GM19372 (cell line): ENCODE results near the gene PCED1B.

Experiments used
- ATAC-seq: cut with Tn5 transposase; IDR thresholded peaks from one replicate; pipeline ENCODE4 v1.9.1; 2021; ENCODE audit warnings: mild to moderate bottlenecking, low read depth, moderate library complexity; ENCODE audit not compliant: unreplicated experiment

The PCED1B gene

DNA sequence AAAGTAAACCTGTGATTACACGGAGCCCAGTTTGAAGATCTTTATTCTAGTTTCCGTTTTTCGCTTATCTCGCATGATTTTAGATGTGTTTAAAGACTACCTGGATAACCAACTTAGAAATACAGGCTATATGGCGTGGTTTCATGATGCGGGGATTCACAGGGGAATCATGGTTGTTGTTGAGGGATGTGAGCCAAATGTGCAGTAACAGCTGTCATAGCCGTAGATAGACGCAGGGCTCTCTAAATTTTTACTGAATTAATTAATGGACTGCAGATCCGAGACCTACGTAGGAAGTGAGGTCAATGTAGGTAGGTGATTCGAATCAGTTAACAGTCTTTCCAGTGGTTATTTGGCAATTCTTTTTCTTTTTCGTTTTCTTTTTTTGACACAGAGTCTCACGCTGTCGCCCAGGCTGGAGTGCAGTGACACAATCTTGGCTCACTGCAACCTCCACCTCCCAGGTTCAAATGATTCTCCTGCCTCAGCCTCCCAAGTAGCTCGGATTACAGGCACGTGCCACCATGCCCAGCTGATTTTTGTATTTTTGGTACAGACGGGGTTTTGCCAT, 145.2 kb downstream of the PCED1B start:
- ATAC-seq: no peak

DNA sequence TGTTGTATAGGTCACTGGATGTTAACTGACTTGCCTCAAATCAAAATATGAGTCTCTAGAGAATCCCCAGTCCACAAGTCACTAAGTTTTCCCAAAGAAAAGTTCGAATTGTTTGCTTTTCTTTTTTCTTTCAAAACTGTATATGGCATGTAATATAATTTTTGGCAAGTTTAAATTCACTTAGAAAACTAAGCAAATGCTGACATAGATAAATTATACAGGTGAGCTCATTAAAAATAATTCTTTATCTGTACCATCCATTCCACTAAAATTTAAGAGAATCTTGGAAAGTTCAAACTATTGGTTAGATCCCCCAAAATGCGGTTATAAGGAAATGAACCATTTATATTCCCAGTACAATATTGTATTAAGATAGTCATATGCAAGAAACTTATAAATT, 145.9 kb downstream of the PCED1B start:
- no peak for ATAC-seq

DNA sequence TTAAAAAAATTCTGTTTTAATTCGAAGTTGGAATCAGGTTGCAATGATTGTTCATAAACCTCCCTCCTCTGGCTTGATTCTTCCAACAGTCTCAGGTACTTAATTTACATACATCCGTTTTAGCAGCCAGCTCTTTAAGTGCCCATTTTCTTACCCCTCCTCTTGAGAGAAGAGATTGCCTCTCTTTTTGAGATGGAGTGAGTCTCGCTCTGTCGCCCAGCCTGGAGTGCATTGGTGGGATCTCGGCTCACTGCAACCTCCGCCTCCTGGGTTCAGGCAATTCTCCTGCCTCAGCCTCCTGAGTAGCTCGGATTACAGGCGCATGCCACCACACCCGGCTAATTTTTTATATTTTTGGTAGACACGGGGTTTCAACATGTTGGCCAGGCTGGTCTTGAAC, 146.8 kb downstream of the PCED1B start:
- ATAC-seq: no peak

DNA sequence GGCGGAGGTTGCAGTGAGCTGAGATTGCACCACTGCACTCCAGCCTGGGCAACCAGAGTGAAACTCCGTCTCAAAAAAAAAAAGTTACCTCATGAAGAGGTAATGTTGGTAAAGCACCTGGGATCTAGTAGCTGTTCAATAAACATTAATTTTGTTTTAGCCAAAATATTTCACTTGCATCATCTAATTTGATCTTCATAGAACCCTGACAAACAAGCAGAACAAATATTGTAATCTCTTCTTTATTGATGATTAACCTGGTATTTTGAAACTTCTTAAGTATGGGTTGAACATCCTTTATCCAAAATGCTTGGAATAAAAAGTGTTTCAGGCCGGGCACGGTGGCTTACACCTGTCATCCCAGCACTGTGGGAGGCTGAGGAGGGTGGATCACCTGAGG, 149.4 kb downstream of the PCED1B start:
- no peak for ATAC-seq

DNA sequence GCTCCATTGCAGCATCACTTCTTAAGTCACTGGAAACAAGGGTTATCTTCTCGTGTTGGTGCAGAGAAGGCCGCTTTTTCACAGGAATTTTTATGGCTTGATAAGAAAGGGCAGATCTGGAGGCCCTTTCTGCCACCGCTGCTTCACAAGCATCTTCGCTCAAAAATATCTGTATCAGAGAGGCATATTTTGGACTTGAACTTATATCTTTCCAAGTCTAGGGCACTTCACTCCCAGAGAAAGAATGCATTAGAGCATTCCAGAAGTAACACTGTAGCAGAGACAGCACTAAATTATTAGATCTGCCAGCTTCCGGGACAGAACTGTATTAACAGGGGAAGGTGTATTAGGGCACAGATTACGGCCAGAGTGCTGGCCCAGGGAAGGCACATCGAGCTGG, 152.0 kb downstream of the PCED1B start:
- ATAC-seq: no peak

DNA sequence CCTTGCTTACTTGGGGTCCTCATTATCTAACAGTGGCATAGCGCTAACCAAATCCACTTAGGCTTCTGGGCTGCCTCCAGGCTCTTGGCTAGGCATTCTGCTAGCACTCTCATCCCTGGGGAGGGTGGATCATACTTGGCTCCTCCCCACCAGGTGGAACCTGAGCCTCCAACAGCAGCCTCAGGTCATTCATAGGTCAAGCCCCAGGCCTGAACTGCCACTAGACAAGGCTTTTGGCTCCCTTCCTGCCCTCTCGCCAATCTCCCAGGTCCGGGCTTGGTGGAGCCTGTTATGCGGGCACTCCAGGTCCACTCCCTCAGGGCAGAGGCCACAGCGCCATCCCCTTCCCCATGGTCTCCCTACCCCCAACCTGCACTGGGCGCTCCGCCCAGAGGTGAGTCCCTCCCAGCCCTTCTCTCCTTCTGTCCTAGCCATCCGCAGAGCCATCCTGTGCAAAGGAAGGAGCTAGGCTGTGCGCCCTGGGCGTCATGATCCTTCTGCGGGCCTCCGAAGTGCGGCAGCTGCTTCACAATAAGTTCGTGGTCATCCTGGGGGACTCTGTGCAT, 155.2 kb downstream of the PCED1B start:
- no peak for ATAC-seq

DNA sequence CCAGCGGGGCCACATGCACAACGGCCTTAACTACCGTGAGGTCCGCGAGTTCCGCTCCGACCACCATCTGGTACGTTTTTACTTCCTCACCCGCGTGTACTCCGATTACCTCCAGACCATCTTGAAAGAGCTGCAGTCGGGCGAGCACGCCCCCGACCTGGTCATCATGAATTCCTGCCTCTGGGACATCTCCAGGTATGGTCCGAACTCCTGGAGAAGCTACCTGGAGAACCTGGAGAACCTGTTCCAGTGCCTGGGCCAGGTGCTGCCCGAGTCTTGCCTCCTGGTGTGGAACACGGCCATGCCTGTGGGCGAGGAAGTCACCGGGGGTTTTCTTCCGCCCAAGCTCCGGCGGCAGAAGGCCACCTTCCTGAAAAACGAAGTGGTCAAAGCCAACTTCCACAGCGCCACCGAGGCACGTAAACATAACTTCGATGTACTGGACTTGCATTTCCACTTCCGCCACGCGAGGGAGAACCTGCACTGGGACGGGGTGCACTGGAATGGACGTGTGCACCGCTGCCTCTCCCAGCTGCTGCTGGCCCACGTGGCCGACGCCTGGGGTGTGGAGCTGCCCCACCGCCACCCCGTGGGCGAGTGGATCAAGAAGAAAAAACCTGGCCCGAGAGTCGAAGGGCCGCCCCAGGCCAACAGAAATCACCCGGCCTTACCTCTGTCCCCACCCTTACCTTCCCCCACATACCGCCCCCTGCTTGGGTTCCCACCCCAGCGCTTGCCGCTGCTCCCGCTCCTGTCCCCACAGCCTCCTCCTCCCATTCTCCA, 156.0 kb downstream of the PCED1B start:
- no peak for ATAC-seq

DNA sequence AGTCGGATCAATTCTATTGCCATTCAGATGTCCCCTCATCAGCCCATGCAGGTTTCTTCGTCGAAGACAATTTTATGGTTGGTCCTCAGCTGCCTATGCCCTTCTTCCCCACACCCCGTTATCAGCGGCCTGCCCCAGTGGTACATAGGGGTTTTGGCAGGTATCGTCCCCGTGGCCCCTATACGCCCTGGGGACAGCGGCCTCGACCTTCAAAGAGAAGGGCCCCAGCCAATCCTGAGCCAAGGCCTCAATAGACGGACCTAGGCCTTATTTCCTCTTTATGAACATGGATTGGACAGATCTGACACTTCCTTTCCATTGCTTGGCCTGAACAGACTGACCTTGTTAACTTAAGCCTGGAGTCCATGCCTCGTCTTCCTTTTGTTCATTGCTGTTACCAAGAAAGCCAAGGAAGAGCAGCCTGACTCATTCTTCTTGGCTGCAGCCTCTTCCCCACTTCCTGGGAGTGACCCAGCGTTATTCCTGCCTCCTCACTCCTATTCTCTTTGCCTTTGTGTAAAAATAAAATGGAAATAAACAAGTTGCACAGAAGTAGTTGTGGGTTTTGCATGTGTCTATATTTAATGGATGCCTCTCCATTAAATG, 156.8 kb downstream of the PCED1B start:
- no peak for ATAC-seq

DNA sequence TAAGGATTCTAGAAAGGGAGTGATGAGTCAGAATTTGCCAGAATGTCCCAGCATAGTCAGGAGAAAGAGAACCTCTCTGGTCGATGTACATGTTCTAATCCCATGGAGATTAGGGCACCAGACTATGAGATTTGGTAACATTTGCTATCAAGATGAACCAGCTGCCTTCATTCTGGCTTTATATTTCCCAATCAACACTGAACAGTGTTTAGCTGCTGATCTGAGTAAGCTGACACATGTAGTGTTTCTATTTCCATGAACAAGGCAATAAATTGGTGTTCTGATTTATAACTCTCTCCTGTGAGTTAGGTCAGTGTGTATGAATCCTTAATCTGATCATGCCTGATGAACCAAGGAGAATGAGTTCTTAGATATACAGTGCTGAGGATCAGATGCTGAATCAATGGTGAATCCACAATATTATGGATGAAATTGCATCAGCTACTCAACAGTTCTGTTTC, 158.4 kb downstream of the PCED1B start:
- no peak for ATAC-seq

DNA sequence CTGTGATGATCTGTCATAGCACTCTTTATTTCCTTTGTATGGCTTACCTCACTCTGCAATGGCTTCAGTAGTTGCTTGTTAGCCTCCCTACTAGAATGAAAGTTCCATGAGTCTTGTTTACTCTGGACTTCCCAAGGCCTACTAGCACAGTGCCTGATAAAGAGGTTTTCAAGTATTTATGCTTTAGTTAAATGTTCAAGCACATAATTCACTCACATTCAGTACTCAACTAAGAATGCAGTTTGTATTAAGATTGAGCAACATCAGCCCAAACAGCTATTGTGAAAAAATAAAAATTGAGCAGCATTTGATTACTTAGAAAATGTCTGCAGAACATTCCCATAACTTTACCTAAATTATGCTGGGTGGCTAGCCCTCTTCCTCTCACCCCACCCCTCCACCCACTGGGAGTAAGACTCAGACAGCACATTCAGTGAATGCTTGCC, 159.3 kb downstream of the PCED1B start:
- ATAC-seq: no peak

DNA sequence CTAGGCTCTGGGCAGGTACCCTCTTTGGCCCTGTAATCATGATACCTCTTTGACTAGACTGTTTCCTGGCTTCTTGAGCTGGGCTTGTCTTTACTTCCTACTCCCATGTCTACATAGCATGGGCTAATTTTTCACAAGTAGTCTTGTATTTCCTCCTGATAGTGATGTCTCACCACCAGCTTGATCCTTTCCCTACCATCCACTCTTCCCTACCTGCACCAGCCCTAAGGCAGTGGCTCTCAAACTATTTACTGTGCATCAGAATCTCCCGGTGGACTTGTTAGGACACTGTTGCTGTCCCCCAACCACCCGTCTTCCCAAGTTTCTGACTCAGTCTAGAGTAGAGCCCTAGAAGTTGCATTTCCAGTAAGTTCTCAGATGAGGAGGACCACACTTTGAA, 163.0 kb downstream of the PCED1B start:
- ATAC-seq: no peak

DNA sequence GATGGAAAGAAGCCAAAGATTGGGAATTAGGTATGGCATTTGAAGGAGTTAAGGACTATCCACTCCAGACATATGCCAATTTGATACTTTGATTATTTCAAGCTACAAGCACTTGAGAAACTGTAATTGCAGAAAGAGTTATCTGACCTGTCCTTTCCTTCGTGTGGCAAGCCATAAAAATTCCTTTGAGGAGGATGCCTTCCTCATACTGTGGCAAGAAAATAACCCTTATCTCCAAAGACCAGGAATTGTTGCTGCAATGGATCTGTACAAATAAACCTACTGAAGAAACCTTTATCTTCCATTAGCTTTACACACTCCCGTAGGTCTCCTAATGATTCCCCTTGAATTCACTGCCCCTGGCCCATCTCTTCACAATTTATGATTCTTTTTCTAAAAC, 165.4 kb downstream of the PCED1B start:
- ATAC-seq: no peak

DNA sequence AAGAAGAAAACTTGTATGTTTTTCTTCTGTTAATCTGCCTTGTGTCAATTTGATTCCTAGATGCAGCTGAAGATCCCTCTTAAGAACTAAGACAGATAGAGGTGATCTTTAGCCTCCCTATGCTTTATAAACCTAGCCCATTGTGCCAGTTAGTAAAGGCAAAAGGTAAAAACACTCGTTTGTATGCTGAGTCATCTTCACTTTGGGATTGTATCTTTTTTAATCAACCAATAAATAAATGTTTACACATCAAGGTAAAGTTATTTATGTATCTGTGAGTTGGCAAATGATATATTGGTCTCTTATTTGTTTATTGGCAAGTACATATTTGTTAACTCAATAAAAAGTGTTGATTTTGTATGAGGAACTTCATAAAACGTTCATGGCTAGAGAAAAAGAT, 166.2 kb downstream of the PCED1B start:
- ATAC-seq: no peak

DNA sequence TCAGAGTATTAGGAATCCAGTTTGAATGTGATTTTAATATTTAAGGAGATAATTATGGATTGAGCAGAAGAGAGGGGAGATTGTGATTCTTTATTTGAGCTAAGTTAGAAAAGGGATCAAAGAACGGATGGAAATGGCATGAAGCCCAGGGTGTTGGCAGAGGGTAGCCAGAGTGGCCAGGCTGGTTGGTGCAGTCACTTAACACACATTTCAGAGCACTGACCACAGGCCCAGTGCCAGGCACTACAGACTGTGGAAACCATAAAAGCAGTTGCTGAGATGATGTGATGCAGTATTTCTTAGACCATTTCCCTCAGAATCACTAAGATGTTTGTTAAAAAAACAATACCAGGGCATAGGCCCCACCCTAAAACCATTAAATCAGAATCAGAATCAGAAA, 168.0 kb downstream of the PCED1B start:
- ATAC-seq: no peak

DNA sequence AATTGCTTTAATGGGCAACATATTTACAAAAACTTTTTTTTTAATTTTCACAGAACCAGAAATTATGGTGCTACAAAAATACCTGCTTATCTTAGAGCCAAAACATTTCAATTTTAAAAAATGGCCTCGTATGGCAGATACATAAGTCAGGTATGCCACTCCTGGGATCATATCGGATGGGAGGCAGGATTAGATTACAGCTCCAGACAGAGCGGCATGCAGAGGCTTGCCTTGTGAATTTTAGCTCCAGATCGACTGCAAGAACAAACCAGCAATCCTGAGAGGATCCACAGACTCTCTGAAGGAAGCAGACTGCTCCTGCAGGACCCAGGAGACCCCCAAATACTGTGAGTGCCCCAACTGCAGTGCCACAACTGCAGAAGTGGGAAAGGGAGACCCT, 169.7 kb downstream of the PCED1B start:
- no peak for ATAC-seq

DNA sequence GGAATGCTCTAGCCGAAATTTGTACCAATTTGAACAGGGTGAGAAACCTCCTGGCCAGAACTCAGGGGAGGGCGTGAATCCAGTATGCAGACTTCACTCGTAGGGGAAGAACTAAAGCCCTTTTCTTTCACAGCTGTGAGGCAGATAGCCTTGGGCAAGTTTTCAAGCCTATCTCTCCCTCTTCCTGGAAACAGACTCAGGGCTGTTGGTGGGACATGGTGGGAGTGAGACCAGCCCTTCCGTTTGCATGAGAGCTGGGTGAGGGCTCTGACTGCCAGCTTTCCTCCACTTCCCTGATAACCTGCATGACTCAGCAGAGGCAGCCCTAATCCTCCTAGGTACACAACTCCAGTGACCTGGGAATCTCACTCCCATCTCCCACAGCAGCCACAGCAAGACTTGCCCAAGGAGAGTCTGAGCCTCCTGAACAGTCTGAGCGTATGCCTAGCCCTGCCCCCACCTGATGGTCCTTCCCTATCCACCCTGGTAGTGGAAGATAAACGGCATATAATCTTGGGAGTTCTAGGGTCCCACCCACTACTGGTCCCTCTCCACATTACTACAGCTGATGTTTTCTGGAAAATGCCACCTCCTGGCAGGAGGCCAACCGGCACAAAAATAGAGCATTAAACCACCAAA, 170.4 kb downstream of the PCED1B start:
- no peak for ATAC-seq

DNA sequence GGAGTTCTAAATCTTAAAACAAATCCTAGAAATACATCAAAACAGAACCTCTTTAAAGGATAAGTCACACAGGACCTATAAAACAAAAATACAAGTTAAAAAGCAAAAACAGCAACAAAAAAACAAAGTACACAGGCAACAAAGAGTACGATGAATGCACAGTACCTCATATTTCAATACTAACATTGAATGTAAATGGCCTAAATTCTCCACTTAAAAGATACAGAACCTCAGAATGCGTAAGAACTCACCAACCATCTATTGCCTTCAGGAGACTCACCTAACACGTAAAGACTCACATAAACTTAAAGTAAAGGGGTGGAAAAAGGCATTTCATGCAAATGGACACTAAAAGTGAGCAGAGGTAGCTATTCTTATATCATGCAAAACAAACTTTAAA, 172.5 kb downstream of the PCED1B start:
- ATAC-seq: no peak

DNA sequence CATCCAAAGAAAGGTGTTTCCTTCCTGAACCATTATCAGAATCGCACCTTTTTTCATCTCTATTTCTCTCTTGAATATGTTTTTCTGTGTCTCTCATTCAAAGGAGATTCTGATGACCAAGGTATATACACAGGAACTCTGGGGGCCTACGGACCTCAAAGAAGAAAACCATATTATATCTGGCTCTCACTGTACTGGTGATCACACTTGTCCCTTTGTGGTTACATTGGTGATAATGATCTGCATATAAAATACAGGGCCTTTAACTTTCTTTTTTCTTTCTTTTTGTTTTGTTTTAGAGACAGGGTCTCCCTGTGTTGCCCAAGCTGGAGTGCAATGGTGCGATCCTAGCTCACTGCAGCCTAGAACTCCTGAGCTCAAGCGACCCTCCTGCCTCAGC, 185.5 kb downstream of the PCED1B start:
- ATAC-seq: no peak

DNA sequence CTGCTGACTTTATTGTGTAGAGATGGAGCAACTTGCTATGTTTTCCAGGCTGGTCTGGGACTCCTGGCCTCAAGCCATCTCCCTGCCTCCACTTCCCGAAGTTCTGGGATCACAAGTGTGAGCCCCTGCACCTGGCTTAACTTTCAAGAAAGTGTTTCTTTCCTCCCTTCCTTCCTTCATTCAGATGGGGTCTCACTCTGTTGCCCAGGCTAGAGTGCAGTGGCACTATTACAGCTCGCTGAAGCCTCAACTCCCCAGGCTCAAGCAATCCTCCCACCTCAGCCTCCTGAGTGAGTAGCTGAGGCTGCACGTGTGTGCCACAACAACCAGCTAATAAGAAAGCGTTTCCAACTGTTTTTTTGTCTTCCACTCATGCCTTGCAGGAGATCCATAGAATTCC, 186.0 kb downstream of the PCED1B start:
- no peak for ATAC-seq

DNA sequence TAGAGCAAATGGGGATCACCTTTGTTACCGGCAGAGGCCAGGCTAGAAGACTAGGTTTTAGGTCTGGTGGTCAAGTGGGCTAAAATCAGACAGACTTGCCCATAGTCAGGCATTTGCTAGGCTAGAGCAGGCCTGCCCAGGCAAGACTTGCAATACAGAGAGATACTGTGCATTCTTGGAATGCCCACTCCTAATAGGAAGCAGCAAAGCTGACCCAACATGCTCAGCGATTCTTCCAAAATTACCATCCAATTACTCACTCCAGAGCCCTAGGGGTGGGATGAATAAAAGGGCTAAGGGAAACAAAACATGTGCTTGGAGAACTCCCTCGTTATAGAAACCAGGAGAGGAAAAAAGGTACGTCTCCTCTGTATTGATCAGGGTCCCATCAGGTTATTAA, 188.2 kb downstream of the PCED1B start:
- no peak for ATAC-seq
